AG10803 (cell line): ENCODE data around the gene KLHDC10.

Source experiments
- DNase-seq: peaks from one replicate; pipeline ENCODE4 v3.0.0; 2010; ENCODE audit warnings: low read depth
- H3K4me3 ChIP-seq: 2 replicates; pipeline ENCODE4 v1.5.1; 2011; ENCODE audit warnings: mild to moderate bottlenecking, low read length, control low read depth
- TF ChIP-seq, protein P1 (sequence below): conservative IDR thresholded peaks from 2 replicates; pipeline ENCODE4 v1.5.1; 2011; ENCODE audit warnings: mild to moderate bottlenecking, low read length, control low read depth, inconsistent platforms

The KLHDC10 gene

DNA sequence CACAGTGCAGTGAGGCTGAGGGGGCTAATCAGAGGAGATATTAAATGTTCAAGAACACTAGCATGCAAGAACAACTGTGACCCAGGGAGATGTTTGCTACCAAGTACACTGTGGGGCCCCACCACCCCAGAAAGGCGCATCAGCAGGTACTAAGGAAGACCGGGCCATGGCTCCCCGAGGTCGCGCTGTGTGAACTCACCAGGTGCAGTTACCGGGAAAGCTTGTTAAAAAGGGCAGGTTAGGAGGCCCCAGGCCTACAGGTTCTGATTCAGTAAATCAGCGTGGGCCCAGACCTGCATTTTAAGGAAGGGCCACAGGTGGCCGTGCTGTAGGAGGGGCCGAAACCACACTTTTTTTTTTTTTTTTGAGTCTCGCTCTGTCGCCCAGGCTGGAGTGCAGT, 80.3 kb downstream of the KLHDC10 start:
- TF ChIP-seq, protein P1, sequence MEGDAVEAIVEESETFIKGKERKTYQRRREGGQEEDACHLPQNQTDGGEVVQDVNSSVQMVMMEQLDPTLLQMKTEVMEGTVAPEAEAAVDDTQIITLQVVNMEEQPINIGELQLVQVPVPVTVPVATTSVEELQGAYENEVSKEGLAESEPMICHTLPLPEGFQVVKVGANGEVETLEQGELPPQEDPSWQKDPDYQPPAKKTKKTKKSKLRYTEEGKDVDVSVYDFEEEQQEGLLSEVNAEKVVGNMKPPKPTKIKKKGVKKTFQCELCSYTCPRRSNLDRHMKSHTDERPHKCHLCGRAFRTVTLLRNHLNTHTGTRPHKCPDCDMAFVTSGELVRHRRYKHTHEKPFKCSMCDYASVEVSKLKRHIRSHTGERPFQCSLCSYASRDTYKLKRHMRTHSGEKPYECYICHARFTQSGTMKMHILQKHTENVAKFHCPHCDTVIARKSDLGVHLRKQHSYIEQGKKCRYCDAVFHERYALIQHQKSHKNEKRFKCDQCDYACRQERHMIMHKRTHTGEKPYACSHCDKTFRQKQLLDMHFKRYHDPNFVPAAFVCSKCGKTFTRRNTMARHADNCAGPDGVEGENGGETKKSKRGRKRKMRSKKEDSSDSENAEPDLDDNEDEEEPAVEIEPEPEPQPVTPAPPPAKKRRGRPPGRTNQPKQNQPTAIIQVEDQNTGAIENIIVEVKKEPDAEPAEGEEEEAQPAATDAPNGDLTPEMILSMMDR: no peak
- DNase-seq: no peak
- H3K4me3 ChIP-seq: no peak overlapping the region

DNA sequence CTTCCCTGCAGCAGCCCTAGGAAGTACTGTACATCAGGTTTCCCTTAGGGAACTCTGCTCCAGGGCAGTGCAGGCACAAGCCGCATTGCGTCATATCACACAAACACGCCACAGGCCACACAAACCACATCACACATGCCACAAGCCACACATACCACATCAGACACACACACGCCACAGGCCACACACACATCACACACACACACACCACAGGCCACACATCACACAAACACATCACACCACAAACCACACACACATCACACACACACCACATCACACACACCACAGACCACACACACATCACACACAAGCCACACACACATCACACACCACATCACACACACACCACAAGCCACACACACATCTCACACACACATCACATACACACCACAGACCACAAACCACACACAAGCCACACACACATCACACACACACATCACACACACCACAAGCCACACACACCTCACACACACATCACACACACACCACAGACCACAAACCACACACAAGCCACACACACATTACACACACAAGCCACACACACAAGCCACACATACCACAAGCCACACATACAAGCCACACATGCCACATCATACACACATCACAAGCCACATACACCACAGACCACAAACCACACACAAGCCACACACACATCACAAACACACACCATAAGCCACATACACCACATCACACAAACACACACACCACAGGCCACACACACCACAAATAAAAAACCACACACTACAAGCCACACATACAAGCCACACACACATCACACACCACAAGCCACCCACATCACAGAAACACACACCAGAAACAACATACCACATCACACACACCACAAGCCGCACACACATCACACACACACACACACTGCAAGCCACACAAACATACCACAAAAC, 81.5 kb downstream of the KLHDC10 start:
- H3K4me3 ChIP-seq: no peak overlapping the region
- DNase-seq: peak; percentile 74
- TF ChIP-seq, protein P1: no peak

DNA sequence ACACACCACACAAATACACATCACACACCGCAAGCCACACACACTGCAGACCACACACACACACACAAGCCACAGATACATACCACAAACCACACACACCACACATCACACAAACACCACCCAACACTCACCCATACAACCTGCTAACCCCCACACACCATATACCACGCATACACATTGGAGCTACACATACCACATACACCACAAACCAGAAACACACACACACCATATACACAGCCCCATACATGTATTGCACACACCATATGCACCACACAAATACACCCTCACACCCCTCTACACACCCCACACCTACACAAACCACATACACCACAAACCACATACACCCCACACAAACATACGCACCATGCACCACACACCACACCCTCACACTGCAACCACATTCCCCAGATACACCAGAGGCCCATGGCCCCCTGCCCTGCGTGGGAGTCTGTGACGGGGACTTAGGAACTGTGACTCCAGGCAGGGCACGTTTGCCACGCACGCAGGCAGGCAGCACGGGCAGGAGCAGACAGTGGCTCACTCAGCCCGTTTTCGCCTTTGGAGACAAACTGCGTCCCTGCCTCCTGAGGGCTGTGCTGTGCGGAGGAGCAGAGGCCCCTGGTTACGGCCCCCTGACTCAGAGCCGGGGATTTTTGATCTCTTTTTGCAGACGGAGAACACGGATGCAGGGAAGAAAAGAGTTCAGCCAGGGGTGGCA, 82.3 kb downstream of the KLHDC10 start:
- H3K4me3 ChIP-seq: no peak overlapping the region
- TF ChIP-seq, protein P1: no peak
- peak; percentile 43 for DNase-seq

DNA sequence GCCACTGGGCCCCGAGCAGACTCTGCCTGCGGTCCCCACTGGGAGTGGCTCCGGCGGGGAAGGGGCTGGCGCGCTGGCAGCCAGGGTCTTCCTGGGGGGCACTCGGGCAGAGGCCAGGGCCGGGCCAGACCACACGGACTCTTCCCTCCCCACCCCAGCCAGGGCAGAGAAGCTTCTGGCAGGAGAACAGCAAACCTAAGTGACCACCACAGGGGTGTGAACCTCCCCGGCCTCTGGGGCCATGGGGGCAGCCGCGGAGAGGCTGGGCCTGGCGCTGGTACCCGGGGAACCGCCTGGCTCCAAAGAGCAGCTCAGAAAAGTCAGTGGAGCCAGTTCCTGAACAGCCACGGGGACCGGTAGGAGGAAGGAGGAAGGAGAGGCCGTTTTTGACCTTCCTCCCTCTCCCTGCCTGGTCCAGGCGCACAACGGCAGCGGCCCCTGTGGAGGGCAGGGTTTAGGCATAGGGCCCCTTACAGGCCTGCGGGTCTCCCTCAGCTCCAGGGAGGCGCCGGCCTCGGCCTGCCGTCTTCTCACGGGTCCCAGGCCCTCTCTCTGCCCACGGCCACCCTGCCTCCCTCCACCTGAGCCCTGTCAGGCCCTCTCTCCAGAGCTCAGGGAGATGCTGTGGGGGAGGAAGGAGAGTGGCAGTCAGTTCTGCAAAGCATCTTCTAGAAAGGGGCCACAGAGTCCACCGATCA, 83.0 kb downstream of the KLHDC10 start:
- TF ChIP-seq, protein P1: no peak
- no peak for DNase-seq
- no peak overlapping the region for H3K4me3 ChIP-seq

DNA sequence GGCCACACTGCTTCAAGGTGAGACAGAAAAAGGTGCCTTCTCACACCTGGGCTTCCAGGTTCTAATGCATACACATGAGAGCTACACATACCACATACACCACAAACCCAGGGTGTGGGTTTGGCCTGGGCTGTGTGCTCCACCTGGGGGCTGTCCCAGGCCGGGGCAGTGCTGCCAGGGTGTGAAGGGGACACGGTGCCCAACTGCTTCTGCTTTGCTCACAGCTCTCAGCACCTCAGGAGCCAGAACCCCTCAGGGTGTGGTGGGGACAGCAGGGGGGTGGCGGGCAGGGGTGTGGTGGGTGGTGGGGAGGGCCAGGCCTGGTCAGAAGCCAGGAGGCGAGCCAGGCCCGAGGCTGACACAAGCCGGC, 83.8 kb downstream of the KLHDC10 start:
- H3K4me3 ChIP-seq: no peak overlapping the region
- no peak for DNase-seq
- TF ChIP-seq, protein P1: no peak

DNA sequence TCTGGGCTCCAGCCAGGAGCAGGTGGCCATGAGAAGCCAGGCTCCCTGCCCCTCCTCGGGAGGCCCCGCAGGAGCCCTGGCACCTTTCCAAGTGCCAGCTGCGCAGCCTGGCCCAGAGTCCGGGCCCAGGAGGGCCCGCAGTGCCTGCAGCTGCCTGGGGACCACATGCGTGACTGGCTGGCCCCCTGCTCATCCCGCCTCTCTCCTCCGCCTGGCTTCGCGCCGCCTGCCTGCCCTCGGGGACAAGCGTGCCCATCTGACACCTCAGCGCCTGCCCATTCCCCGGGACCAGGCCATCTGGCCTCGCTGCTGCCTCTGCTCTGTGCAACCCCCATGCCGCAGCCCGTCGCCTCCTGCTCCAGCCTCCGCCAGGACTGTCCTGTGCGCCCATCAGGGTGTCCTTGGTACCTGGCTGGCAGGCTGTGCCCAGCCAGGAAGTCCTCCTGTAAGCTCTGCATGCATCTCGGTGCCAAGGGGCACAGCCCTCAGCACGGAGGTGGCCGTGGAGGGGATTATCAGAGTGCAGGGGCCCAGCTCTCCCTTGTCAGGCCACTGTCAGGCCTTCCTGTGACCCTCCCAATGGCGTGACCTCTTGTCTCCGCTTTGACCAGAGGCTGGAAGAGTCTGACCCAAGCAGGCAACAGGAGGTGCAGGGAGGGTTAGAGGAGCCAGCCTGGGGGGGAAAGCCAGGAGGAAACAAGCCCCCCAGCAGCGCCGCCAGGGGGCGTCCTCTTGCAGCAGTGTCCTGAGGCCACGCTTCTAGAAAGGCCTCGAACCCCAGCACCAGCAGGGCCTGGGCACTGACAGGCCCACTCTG, 84.4 kb downstream of the KLHDC10 start:
- DNase-seq: no peak
- no peak overlapping the region for H3K4me3 ChIP-seq
- TF ChIP-seq, protein P1: peak; percentile 16; the same call in 1 of the 2 replicates
